ENCODE measurements around the gene LTN1. TPM values are rescaled to one million over a fixed set of nuclear protein-coding genes. Genes with fewer than 3 reads are reported as not detected.

The LTN1 gene
- total and polyA plus RNA-seq, 2 of the 13 experiments (the other 11 are each of a cell fraction or from before 2014, with no cell fraction given), result 6.7 to 24.6 TPM

GRCh38 chr21:28936721-28937120 lies 56.0 kb downstream of the LTN1 start (continued):
- TF ChIP-seq ZBTB40 (IDR thresholded peaks at IDR 0.05) (no peak), ZBTB40 (CRISPR knock-in tag; IDR thresholded peaks at IDR 0.05) (no peak), MXI1 (IDR thresholded peaks at IDR 0.05; ENCODE audit: borderline replicate concordance, low read depth, low read length) (no peak), ZNF567 (CRISPR knock-in tag; IDR thresholded peaks at IDR 0.05; ENCODE audit: borderline replicate concordance) (no peak), PAX8 (CRISPR knock-in tag; IDR thresholded peaks at IDR 0.05; ENCODE audit: borderline replicate concordance) (no peak), TBX2 (CRISPR knock-in tag; IDR thresholded peaks at IDR 0.05; ENCODE audit: borderline replicate concordance) (no peak), HOXD1 (CRISPR knock-in tag; IDR thresholded peaks at IDR 0.05) (no peak), AGO1 (IDR thresholded peaks at IDR 0.05; ENCODE audit: low read depth, low read length, poor library complexity, severe bottlenecking) (no peak)
- TF ChIP-seq, protein P1, sequence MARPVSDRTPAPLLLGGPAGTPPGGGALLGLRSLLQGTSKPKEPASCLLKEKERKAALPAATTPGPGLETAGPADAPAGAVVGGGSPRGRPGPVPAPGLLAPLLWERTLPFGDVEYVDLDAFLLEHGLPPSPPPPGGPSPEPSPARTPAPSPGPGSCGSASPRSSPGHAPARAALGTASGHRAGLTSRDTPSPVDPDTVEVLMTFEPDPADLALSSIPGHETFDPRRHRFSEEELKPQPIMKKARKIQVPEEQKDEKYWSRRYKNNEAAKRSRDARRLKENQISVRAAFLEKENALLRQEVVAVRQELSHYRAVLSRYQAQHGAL (CRISPR knock-in tag; IDR thresholded peaks at IDR 0.05; ENCODE audit: not compliant biosample characterization), result no peak

Measured in HepG2 (cell line).